Measurements from ENCODE around the gene FIBP.
"Not testable (repeated sequence)": the region's sequence is repeated elsewhere in the genome, so short reads cannot be mapped to it uniquely, and the experiment has no call there.

Gene FIBP

DNA sequence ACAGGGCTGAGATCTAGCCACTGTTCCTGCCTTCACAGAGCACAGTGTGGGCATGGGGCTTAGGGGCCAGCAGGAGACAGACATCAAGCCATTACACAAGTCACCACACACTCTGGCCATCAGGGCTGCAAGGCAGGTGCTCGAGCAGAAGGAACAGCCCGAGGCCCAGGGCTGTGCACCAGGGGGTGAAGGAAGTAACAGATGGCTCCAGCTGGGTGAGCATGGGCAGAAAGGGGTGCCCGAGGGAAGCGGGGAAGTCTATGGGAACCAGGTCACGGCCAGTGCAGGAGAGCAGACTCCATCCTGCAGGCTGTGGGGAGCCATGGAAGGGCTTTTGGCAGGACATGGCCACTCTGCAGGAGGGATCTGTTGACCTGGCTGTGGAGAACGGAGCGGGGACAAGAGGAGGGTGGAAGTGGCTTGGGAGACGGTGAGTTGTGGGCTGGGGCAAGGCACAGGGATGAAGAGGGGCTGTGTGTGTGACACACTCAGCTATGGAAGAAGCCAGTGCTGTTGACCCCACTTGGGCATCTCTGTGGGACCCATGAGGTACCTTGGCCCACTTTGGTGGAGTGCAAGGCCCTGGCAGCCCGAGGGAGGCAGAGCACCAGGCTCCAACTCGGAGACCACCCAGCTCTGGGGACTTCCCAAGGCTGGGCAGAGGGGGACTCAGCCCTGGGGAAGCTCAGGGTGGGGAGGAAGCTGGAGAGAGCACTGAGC lies 27.0 kb upstream of the FIBP start:
- no peak for DNase-seq (ENCODE audit: low read depth in 4 of 4, low spot score in 1 of 4)

DNA sequence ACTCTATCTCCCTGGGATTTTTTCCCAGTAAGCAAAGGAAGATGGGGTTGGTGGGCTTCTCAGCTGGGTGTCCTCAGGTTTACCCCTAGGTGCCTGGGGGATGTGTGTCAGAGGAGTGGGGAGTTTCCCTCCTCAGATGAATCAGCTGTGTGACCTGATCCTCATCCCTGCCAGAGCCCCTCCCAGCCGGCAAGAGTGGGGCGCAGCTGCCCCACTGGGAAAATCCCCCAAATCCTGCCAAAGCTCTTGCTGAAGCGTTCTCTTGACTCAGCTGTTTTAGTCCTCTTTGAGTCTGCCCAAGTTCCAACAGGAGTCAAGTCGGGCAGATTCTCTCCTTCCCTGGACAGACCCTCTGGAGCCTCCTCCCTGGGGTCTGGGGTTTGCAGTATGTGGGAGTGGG lies 24.6 kb upstream of the FIBP start:
- no peak for DNase-seq (ENCODE audit: low read depth in 4 of 4, low spot score in 1 of 4)

DNA sequence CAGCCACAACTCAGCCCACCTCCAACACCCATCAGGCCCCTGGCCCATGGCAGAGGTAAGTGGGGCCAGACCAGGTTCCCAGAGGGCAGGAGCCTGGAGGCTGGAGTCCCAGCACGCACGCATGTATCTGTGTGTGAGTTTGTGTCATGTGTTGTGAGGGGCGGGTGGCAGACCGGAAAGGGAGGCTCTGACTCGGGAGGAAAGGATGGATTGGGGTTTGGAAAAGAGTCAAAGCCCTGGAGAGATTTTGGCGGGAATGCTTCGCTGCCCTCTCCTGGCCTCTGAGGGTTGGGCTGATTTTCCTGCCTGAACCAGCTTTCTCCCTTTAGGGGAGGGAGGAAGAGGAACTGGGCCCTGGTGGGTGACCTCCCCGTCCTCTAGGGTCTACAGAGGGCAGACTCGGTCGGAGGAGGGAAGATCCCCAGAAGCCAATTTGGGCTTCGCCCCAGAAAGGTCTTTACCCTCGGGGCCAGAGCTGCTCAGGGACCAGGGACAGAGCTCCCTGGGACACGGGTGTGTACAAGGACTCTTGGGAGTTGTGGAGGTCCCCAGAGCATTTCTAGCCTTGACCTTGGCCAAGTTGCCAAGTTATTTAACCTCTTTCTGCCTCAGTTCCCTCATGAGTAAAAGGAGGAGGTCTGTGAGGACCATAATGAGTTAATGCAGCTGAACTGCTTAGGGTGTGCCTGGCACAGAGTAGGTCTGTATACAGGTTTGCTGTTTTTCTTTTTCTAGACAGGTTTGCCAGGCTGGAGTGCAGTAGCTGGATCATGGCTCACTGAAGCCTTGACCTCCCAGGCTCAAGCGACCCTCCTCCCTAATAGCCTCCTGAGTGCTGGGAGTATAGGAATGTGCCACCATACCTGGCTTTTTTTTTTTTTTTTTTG lies 23.7 kb upstream of the FIBP start:
- DNase-seq (ENCODE audit: low read depth in 4 of 4, low spot score in 1 of 4): no peak

DNA sequence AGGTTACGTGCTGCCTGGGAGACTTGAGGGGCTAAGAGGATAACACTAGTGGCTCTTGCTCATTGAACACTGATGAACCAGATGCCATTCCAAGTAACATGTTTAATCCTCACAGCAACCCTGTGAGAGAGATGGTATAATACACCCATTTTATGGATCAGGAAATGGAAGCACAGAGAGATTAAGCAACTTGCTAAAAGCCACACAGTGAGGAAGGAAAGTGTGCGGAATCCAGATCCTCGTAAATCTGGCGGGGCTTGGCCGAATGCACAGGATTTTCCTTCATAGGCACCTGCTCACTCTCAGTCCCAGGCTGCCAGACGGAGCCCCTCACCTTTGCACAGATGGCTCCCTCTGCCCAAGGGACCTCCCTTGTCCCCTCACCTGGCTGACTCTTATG lies 19.6 kb upstream of the FIBP start:
- DNase-seq (ENCODE audit: low read depth in 4 of 4, low spot score in 1 of 4): no peak

DNA sequence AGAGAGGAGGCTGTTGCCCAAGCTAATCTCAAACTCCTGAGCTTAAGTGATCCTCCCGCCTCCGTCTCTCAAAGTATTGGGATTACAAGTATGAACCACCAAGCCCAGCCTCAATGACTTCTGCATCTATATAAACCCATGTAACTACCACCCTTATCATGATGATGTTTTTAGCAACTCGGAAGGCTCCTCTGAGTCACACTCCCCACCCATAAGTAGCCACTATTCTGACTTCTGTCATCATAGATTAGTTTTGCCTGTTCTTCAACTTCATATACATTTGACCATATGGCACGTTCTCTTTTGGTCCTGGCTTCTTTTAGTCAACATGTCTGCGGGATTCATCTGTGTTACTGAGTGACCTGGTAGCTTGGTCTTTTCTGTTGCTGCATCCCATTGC lies 18.3 kb upstream of the FIBP start:
- DNase-seq (ENCODE audit: low read depth in 4 of 4, low spot score in 1 of 4): no peak

DNA sequence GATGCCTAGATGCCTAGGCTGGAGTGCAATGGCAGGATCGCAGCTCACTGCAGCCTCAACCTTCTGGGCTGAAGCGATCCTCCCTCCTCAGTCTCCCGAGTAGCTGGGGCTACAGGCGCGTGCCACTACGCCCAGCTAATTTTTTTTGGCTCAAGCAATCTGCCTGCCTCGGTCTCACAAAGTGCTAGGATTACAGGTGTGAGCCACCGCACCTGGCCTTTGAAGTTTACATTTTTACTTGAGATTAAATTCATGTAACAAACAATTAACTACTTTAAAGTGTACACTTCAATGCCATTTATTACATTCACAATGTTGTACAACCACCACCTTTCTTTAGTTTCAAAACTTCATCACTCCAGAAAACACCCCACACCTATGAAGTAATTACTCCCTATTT lies 15.4 kb upstream of the FIBP start:
- no peak for DNase-seq (ENCODE audit: low read depth in 4 of 4, low spot score in 1 of 4)

DNA sequence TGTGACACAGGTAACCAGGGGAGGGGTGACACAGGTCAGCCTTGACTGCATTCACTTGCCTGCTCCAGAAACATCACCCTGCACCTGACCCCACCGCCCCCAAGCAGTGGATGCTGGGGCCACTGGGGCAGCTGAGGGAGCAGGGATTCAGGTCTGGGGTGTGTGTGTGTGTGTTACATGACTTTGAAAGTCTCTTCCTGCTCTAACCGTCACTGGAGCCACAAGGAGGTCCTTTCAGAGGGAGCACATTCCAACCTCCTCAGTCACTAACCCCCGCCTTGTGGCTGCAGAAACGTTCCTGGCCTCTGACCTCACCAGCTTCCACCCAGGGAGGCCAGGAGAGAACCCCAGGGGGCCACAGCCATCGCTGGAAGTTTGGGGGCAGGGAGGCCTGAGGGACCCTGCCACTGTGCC lies 14.8 kb upstream of the FIBP start:
- DNase-seq (ENCODE audit: low read depth in 4 of 4, low spot score in 1 of 4): no peak

DNA sequence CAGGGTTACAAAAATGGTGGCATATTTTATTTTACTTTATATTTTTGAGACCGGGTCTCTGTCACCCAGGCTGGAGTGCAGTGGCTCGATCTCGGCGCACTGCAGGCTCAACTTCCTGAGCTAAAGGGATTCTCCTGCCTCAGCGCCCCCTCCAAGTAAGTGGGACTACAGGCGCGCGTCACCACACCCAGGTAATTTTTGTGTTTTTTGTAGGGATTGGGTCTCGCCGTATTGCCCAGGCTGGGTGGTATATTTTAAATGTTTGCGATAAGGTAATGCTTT lies 12.6 kb upstream of the FIBP start:
- DNase-seq (ENCODE audit: low read depth in 4 of 4, low spot score in 1 of 4): no peak

DNA sequence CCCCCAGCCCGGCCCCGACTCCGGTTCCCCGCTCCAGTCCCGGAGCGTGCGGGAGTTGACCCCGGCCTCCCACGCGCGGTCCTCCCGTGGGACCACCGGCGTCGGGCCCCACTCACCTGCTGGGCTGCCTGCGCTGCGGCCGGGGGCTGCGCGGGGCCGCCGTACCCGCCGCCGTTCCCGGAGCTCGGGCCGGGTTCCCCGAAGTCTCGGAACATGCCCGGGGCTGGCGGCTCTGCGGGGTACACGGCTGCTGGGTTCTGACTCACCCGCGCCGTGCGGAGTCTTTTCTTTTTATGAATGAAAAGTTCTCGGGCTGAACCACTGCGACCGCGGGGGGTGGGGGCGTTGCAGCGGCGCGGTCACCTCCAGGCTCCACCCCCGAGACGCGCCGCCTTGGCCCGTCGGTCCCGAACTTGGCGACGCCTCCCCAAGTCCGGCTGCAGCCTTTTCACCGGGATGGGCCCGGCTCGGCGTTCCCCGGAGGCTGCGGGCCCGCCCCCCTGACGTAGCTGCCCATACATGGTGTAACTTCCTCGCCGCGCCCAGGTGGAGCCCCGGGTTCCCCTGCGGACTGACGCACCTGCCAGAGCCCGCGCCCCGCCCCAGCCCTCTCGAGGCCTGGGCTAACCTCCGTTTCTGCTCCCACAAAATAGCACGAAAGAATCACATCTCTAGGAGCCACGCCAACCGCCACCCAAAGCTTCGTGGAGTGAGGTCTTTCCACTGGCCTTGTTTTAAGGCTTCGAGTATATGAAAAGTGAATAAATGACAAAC lies 12.0 kb upstream of the FIBP start, which contains the start of gene FOSL1:
Gene FOSL1 (minus strand): TSS at position 264 of the 774 bp plus-strand sequence. CDS start 49 bp downstream, at position 215.
- DNase-seq (ENCODE audit: low read depth in 4 of 4, low spot score in 1 of 4): peak; percentile 79 to 95 (median 84)

DNA sequence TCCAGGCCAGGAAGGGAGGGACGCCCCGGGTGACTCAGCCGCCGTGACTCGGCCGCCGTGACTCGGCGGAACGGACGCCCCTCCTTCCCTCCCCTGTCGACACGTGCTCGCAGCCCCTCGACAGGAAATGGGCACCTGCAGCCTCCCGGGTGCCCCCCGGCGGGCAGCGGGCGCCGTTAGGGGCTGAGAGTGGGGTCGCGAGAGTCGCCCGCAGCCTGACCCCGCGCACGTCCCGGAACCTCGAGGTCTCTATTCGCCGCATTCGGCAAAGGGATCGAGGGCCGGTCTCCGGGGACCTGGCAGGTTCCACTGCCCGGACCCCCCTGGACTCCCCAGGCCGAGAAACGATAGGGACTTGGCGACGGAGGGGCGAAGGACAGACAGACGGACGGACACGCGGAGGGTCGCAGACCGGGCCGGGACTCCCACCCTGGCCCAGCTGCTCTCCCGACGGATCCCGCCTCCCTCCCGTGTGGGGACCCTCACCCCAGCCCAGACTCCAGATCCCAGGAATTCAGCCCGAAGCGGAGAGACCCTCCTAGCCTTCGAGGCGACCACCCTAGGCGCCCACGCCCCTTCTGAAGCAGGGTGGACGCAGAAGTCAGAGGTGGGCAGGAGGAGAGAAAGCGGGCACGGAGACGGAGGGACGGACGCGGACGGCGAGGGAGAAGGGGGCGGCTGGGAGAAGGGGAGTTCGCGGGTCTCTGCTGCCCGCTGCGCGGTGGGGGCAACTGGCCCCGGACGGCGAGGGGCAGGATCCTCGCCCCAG lies 11.3 kb upstream of the FIBP start:
- DNase-seq (ENCODE audit: low read depth in 4 of 4, low spot score in 1 of 4): peak in 3 of 4 experiments; percentile 58 to 78 (median 67)

DNA sequence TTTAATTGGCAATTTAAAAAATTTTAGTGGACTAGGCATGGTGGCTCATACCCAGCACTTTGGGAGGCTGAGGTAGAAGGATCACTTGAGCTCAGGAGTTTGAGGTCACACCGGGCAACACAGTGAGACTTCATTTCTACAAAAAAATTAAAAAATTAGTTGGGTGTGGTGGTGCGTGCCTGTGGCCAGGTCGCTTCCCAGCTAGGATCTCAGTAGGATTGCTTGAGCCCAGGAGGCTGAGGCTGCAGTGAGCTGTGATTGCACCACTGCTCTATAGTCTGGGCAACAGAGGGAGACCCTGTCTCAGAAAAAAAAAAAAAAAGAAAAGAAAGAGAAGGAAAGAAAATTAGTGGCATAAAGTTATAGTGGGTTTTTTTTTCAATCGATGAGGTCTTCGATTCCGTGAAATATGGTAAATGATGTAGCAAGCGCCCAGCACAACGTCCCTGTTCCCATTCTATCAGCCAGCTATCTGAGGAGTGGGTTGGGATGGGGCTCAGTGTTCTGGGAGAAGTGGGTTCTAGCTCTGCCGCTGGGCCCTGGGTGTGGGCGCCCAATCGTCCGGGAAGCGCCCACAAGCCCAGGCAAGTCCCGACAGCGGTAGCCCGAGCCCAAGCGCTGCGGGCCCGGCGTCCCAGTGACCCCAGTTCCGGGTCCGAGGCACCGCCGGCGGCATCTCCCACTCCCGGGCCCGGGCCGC lies 10.5 kb upstream of the FIBP start:
- DNase-seq (ENCODE audit: low read depth in 4 of 4, low spot score in 1 of 4): no peak

DNA sequence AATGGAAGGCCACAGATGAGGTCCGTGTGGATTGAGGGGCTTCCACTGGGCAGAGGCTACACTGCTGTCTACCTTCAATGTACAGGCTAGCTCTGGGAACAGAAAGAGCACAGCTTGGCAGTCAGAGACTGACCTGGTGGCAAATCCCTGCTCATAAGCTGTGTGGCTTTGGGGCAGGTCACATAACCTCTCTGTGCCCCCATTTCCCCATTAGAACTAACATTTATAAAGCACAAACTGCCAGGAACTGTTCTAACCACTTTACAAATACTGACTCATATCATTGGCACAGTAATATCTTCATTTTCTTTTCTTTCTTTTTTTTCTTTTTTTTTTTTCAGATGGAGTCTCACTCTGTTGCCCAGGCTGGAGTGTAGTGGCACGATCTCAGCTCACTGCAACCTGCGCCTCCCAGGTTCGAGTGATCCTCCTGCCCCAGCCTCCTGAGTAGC lies 8.8 kb upstream of the FIBP start:
- DNase-seq (ENCODE audit: low read depth in 4 of 4, low spot score in 1 of 4): no peak

DNA sequence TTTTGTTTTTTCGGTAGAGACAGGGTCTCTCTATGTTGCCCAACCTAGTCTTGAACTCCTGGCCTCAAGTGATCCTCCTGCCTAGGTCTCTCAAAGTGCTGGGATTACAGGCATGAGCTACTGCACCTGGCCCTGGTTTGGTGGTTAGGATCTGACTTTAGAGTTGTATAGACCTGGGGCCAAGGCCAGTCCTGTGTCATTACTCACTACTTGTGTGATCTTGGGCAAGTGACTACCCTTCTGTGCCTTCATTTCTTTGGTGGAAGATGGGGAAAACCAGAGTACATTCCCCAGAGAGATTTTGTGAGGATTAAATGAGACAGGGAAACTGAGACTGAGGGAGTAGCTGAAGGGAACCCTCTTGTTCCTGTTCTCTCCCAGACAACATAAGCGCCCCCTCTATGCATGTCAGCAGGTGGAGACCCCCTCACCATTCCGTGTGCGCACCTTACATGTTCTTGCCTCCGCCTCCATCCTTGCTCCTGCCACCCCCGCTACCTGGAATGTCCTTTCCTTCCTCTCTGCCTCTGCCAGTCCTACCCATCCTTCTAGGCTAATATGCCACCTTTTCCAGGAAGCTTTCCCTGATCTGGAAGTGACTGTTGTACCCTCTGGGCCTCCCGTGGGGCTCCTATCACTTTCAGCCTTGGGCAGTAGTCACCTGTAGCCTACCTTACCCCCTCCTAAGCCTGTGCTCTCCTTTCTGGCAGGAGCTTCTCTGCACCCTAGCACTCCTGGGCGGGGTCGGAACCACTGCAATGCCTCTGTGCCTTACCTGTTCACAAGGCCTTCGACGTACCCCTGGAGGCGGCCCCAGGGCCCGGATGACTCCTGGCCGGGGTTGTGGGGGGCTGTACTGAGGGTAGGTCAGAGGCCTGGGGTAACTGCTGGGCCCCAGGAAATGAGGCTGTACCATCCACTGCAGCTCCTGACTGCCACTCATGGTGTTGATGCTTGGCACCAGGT lies 8.0 kb upstream of the FIBP start:
- no peak for DNase-seq (ENCODE audit: low read depth in 4 of 4, low spot score in 1 of 4)

DNA sequence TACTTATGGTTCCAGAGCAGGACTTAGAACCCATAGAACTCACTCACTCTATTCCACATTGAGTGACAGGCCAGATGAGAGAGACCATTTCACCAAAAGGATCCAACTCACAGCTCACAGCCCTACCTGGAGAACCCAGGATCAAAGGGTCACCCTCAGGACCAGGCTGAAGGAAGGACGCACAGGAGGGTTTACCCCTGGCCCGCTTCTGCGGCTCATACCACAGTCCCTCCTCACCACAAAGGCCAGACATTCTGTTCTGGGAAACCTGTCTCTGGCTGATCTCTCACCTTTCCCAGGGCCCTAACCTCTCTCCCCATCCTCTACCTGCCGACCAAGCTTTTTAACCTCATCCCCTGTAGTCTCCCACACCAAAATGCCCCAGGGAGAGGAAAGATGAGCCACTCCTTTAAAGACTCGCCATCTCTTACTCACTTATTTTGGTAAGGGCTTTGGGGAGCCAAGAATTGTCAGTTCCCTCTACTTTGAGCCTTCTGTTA lies 7.3 kb upstream of the FIBP start:
- DNase-seq (ENCODE audit: low read depth in 4 of 4, low spot score in 1 of 4): no peak

DNA sequence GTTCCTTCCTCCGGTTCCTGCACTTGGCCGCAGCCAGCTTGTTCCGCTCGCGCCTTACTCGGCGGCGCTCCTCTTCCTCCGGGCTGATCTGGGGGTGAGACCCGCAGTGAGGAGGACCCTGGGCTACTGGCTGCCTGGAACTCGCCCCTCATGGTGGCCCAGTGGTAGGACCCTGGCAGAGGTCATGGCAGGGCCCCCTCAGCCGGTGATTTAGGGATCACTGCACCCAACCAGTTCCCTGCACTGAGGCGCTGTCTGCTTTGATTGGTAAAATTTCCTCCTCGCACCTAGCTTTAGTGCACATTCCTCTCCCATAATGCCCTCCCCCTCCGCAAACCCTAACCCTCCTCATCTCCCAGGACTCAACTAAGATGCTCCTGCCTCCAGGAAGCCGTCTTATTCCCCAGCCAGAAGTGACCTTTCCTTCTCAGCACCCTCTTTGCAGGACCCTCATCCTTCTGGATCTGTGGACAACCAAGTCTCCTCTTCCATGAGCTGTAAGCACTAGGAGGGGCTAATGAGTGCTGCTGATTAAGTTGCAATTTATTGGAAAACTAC lies 5.8 kb upstream of the FIBP start:
- DNase-seq (ENCODE audit: low read depth in 4 of 4, low spot score in 1 of 4): no peak

DNA sequence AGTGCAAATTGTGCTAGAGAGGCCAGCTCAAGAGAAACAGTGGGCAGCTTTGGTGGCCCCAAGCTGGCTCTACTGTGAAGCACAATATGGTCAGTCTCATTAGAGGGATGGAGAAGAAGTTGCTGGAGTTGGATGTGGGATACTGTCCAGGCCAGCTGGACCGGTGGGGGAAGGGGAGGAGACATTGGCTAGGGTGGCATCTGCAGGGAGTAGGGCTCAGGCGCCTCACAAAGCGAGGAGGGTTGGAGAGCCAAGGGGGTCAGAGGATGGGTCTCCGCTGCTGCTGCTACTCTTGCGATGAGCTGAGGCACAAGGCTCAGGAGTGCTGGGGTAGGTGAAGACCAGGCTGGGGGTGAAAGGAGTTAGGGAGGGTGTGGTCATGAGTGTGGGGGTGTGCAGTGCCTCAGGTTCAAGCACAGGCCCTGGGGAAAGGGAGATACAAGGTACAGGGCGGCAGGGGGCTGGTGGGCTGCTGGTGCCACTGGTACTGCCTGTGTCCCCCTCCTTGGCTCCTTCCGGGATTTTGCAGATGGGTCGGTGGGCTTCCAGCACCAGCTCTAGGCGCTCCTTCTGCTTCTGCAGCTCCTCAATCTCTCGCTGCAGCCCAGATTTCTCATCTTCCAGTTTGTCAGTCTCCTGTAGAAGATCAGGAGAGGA lies 4.5 kb upstream of the FIBP start:
- no peak for DNase-seq (ENCODE audit: low read depth in 4 of 4, low spot score in 1 of 4)

DNA sequence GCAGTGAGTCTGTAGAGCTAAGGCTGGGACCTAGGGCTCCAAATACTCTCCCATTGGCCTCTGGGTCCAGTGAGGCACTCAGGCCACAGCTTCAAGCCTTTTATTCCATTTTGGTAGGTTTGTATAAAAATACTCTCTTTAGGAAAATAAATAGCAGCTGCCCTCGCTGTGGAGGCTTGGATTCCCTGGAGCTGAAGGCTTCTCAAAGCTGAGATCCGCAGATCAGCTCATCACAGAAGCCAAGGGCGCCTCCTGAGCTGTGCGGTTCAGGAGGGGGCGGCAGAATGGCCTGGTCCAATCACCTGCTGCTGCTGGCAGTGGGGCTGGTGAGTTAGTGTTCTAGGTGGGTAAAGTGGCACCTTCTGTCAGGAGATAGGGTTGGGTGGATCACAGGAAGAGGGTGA lies 3.9 kb upstream of the FIBP start:
- DNase-seq (ENCODE audit: low read depth in 4 of 4, low spot score in 1 of 4): not testable (repeated sequence)

All from stimulated activated CD4-positive, alpha-beta T cell treated with anti-CD3 and anti-CD28 coated beads, Interleukin-1b, Interleukin-23, amount 100 ng/mL, for 24 hours (primary cell).